Breast epithelium (tissue), 4 donors: ENCODE measurements around the gene MAPK14. TPM values are rescaled to one million over a fixed set of nuclear protein-coding genes. Genes with fewer than 3 reads are reported as not detected.
"Not testable (repeated sequence)": the region's sequence is repeated elsewhere in the genome, so short reads cannot be mapped to it uniquely, and the experiment has no call there.

Source experiments
- DNase-seq, 2 donors: peaks; one replicate each; pipeline ENCODE4 v3.0.0-alpha.2; 2019; ENCODE audit warnings: low spot score in 2 of 2
- H3K27ac ChIP-seq, 2 donors: fragments of 200-600 bp; sonication (generic) in 1 of 2; one replicate each; pipeline ENCODE4 v1.5.1; 2016 to 2019; ENCODE audit warnings: mild to moderate bottlenecking in 1 of 2
- H3K27me3 ChIP-seq, 2 donors: fragments of 200-600 bp; sonication (generic) in 1 of 2; one replicate each; pipeline versions ENCODE4 v1.5.1 to v1.6.0; 2017 to 2019; ENCODE audit warnings: control low read depth in 1 of 2, mild to moderate bottlenecking in 1 of 2
- H3K36me3 ChIP-seq: fragments of 200-600 bp; one replicate; pipeline ENCODE4 v1.5.1; 2019
- H3K4me1 ChIP-seq, 2 donors: fragments of 200-600 bp; sonication (generic); one replicate each; pipeline ENCODE4 v1.5.1; 2016 to 2019; ENCODE audit warnings: control low read depth in 1 of 2
- H3K4me3 ChIP-seq, 3 donors: fragments of 200-600 bp; sonication (generic); 1 replicate in 2 of 3; 2 replicates in 1 of 3; pipeline ENCODE4 v1.5.1; 2016 to 2019; ENCODE audit warnings: mild to moderate bottlenecking in 3 of 3, moderate library complexity in 2 of 3
- H3K9me3 ChIP-seq, 2 donors: fragments of 200-600 bp; sonication (generic) in 1 of 2; one replicate each; pipeline ENCODE4 v1.5.1; 2016 to 2019; ENCODE audit warnings: control low read depth in 1 of 2
- POLR2A ChIP-seq: fragments of 450-650 bp; IDR thresholded peaks from one replicate; pipeline ENCODE4 v1.6.1; 2016; ENCODE audit warnings: antibody characterized with exemption, mild to moderate bottlenecking, moderate library complexity
- POLR2AphosphoS5 ChIP-seq, 3 donors: sonication (generic); formaldehyde crosslinking; IDR thresholded peaks; one replicate each; pipeline ENCODE4 v1.6.1; 2017; ENCODE audit warnings: antibody characterized with exemption in 3 of 3
- intact Hi-C: fragments of 100-400 bp; cut with DNase I; formaldehyde crosslinking; loops from one replicate; pipeline ENCODE4 v1.15.1; 2023; ENCODE audit warnings: low total_unique reads
- total RNA-seq, 3 donors: library from RNA; depleted of rRNA; stranded (reverse); fragments of >200 nt; gene quantifications; one replicate each; pipeline ENCODE4 v1.1.0, GENCODE V29; 2016
- TF ChIP-seq, protein P1 (sequence below), 3 donors: fragments of 450-650 bp; IDR thresholded peaks; one replicate each; pipeline ENCODE4 v1.5.1; 2016 to 2017; ENCODE audit warnings: antibody characterized with exemption in 3 of 3, mild to moderate bottlenecking in 3 of 3, moderate library complexity in 3 of 3

Gene MAPK14
- total RNA-seq, 3 donors from 2014 or later: 72.8 to 85.6 (median 81.3) TPM

DNA sequence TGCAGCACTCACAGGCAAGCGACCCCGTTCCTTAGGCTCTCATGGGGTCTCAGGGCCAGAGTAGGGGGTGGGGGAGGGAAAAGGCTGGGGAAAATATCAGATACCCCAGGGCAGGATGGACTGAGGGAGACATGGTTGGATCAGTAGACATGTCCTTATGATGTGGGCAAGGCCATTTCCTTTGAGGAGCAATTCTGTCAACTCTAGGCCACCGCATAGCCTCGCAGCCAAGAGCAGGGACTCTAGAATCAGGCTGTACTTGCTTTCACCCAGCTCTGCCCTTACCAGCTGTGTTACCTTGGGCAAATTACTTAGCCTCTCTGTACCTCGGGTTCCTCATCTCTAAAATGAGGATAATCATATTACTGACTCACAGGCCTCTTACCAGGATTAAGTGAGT lies 100.5 kb downstream of the MAPK14 start:
- Histone ChIP-seq H3K27me3 (no peaks in the 10 kb centered on the region), H3K36me3 (no peaks in the 10 kb centered on the region), H3K9me3 (no peaks in the 10 kb centered on the region), H3K4me1 (peaks cover 3% of the 10 kb centered on the region in 2 donors), H3K4me3 (no peak overlapping the region), H3K27ac (no peak overlapping the region)
- DNase-seq: no peak
- intact Hi-C loops: no loop called here
- no peak for TF ChIP-seq POLR2A
- TF ChIP-seq POLR2AphosphoS5 (IDR thresholded peaks at IDR 0.05): no peak
- TF ChIP-seq, protein P1, sequence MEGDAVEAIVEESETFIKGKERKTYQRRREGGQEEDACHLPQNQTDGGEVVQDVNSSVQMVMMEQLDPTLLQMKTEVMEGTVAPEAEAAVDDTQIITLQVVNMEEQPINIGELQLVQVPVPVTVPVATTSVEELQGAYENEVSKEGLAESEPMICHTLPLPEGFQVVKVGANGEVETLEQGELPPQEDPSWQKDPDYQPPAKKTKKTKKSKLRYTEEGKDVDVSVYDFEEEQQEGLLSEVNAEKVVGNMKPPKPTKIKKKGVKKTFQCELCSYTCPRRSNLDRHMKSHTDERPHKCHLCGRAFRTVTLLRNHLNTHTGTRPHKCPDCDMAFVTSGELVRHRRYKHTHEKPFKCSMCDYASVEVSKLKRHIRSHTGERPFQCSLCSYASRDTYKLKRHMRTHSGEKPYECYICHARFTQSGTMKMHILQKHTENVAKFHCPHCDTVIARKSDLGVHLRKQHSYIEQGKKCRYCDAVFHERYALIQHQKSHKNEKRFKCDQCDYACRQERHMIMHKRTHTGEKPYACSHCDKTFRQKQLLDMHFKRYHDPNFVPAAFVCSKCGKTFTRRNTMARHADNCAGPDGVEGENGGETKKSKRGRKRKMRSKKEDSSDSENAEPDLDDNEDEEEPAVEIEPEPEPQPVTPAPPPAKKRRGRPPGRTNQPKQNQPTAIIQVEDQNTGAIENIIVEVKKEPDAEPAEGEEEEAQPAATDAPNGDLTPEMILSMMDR (IDR thresholded peaks at IDR 0.05): no peak

DNA sequence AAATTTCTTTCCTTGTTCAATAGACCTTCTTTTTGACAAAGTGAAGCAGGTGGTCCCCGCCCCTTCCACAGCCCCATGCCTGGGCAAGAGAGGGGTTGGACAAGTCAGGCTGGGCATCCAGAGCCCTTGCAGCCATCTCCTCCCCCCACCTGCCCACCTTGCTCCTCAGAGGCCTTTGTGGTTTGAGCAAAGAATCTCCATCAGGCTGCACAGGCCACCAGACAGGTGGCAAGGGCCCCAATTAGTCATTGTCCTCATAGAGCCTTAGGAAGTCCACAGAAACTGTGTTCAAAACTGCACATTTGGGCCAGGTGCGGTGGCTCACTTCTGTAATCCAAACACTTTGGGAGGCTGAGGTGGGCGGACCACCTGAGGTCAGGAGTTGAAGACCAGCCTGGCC lies 101.2 kb downstream of the MAPK14 start:
- DNase-seq: no peak
- no peak for TF ChIP-seq POLR2AphosphoS5 (IDR thresholded peaks at IDR 0.05)
- TF ChIP-seq, protein P1 (IDR thresholded peaks at IDR 0.05): no peak
- TF ChIP-seq POLR2A: no peak
- peaks cover 3% of the 10 kb centered on the region in 2 donors for H3K4me1 ChIP-seq

GRCh38 chr6:36129334-36129733 lies 101.7 kb downstream of the MAPK14 start:
- intact Hi-C loops, H3K36me3 ChIP-seq, H3K9me3 ChIP-seq, DNase-seq, H3K4me1 ChIP-seq, H3K27ac ChIP-seq, H3K27me3 ChIP-seq, H3K4me3 ChIP-seq: not testable (repeated sequence)

More for the DNA sequence above, 101.2 kb downstream of the MAPK14 start:
- Histone ChIP-seq H3K27ac (no peak overlapping the region), H3K27me3 (no peaks in the 10 kb centered on the region), H3K9me3 (no peaks in the 10 kb centered on the region), H3K36me3 (no peaks in the 10 kb centered on the region), H3K4me3 (no peak overlapping the region)
- intact Hi-C loops: no loop called here

DNA sequence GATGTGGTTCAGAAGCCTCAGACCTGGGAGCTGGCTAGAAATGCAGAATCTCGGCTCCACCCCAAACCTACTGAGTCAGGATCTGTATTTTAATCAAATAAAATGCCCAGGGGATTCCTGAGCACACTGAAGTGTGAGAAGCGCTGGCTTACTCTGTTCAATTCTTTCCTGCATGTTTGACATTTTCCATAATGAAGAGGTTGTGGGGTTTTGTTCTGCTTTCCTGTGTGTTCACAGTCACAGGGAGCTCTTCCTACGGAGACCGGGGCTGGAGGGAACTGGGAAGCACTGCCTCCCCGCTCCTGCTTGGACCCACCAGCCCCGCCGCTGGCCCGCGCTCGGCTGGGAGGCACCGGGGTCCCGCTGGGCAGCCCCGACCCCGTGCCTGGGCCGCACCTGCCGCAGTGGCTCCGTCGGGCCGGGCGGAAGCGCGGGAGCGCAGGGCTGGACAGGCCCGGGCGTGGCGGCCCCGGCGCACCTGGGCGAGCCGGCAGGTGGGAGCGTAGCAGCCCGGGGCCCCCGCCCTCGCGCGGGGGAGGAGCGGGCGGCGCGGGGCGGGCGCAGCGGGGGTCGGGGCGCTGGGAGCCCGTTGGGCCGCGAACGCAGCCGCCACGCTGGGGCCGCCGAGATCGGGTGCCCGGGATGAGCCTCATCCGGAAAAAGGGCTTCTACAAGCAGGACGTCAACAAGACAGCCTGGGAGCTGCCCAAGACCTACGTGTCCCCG lies 102.5 kb downstream of the MAPK14 start, which contains the start of gene MAPK13:
Gene MAPK13 (plus strand): TSS at position 573 of the 726 bp plus-strand sequence. CDS start 70 bp downstream, at position 643.
- Histone ChIP-seq H3K27ac (peak within 1 kb of the TSS; percentile 89 to 95), H3K4me1 (peaks cover 3% of the 10 kb centered on the region in 2 donors)

DNA sequence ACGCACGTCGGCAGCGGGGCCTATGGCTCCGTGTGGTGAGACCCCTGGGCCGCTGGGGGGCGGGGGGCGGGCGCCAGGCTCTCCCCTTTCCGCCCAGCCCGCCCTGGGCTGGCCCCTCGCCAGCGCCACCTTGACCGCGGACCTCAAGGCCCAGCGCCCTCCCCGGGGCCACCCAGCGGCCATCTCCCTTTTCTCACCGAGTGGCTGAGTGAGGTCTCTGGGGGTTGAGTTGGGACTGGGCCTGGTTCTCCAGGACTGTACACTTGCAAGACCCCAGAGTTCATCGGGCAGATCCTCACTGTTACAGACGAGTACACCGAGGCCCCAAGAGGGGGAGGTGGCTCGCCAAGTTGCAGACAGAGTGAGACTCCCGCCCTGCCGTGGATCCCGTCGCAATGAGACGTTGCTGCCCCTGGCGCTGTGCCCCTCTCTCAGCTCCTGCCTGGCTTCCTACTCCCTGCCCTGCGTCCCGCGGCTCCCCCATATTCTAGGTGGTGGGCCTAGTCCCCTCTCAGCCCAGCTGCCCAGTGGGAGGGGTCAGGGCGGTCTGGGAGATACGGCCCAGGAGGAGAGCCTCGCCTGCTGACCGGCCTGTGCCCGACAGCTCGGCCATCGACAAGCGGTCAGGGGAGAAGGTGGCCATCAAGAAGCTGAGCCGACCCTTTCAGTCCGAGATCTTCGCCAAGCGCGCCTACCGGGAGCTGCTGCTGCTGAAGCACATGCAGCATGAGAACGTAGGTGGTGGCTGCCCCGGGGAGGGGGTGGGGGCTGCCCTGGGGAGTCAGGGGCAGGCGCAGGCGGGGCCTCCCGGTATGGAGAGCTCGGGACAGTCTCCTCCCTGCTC lies 103.3 kb downstream of the MAPK14 start:
- peak overlapping the region; percentile 89 to 95 for H3K27ac ChIP-seq
- DNase-seq: peak in 1 of 2 donors; percentile 71
- intact Hi-C loops: loop anchor here (5.0 kb wide), 1 partner anchor 66 kb away; the partner anchor contains the start of gene BRPF3

More for the DNA sequence above, 102.5 kb downstream of the MAPK14 start, which contains the start of gene MAPK13:
- intact Hi-C loops: loop anchor here (5.0 kb wide), 1 partner anchor 67 kb away; the partner anchor contains the start of gene BRPF3
- no peak for TF ChIP-seq POLR2A
- TF ChIP-seq POLR2AphosphoS5 (IDR thresholded peaks at IDR 0.05): no peak
- TF ChIP-seq, protein P1 (IDR thresholded peaks at IDR 0.05): no peak
- H3K36me3 ChIP-seq: no peaks in the 10 kb centered on the region
- no peaks in the 10 kb centered on the region for H3K27me3 ChIP-seq
- no peak for DNase-seq
- no peaks in the 10 kb centered on the region for H3K9me3 ChIP-seq
- peak within 1 kb of the TSS; percentile 37 to 81 (median 59) for H3K4me3 ChIP-seq

More for the DNA sequence above, 103.3 kb downstream of the MAPK14 start:
- Histone ChIP-seq H3K36me3 (no peaks in the 10 kb centered on the region), H3K27me3 (no peaks in the 10 kb centered on the region), H3K9me3 (no peaks in the 10 kb centered on the region), H3K4me1 (peaks cover 3% of the 10 kb centered on the region in 2 donors), H3K4me3 (peak overlapping the region; percentile 37 to 81 (median 59))
- peak in 1 of 3 donors; percentile 23 for TF ChIP-seq POLR2AphosphoS5 (IDR thresholded peaks at IDR 0.05)
- TF ChIP-seq, protein P1 (IDR thresholded peaks at IDR 0.05): peak in 2 of 3 donors; percentile 10 to 12
- TF ChIP-seq POLR2A: no peak
